K562 (cell line): ENCODE data around the gene CCDC124. TPM values are rescaled to one million over a fixed set of nuclear protein-coding genes. Genes with fewer than 3 reads are reported as not detected.

Source experiments
- CSDE1 ChIP-seq, 2 experiments: fragments of 450-650 bp; IDR thresholded peaks; 2 replicates each; pipeline ENCODE4 v1.6.1; 2016; ENCODE audit warnings: mild to moderate bottlenecking in 1 of 2
- HMG20B ChIP-seq: fragments of 250-450 bp; sonication (Bioruptor Pico); IDR thresholded peaks from 2 replicates; pipeline ENCODE4 v1.5.0; 2021; ENCODE audit warnings: mild to moderate bottlenecking
- MEIS2 ChIP-seq: fragments of 450-650 bp; IDR thresholded peaks from 2 replicates; pipeline ENCODE4 v1.6.1; 2014; ENCODE audit warnings: mild to moderate bottlenecking; ENCODE audit not compliant: partially characterized antibody
- NBN ChIP-seq: fragments of 450-650 bp; IDR thresholded peaks from 2 replicates; pipeline ENCODE4 v1.6.1; 2016; ENCODE audit warnings: low read depth, mild to moderate bottlenecking
- POLR2H ChIP-seq: IDR thresholded peaks from 2 replicates; pipeline ENCODE4 v1.6.1; 2016; ENCODE audit warnings: missing genetic modification characterization, low read depth, mild to moderate bottlenecking, control low read depth, missing compliant biosample characterization, moderate library complexity
- TFAP4 ChIP-seq: sonication (generic); formaldehyde crosslinking; IDR thresholded peaks from 2 replicates; pipeline ENCODE4 v1.8.0; 2022; ENCODE audit warnings: missing genetic modification reagents, mild to moderate bottlenecking, moderate library complexity, borderline replicate concordance
- ZBTB40 ChIP-seq, 2 experiments: fragments of 450-650 bp in 1 of 2; sonication (generic) in 1 of 2; formaldehyde crosslinking in 1 of 2; IDR thresholded peaks; 2 replicates each; pipeline versions ENCODE4 v1.7.1 to v1.9.0; 2016 to 2022; ENCODE audit warnings: inconsistent platforms in 1 of 2, mild to moderate bottlenecking in 1 of 2, missing genetic modification reagents in 1 of 2
- ZNF507 ChIP-seq: conservative IDR thresholded peaks from 2 replicates; pipeline ENCODE4 v1.6.1; 2017; ENCODE audit warnings: missing genetic modification characterization, missing compliant biosample characterization
- polyA plus RNA-seq, 8 experiments: library from polyadenylated mRNA; depleted of rRNA in 4 of 8; stranded (reverse) in 5 of 8; unstranded in 3 of 8; fragments of >200 nt; fragmentation: Nextera tagmentation in 2 of 8; fragmentation: Illumina TruSeq in 1 of 8; extraction: Ambion mirVana in 2 of 8; extraction: Trizol in 1 of 8; gene quantifications; 2 replicates each; pipeline versions ENCODE4 v1.2.1 to v1.2.3, GENCODE V29; 2011 to 2014; ENCODE audit warnings: inconsistent platforms in 1 of 8, missing spikeins in 1 of 8
- total RNA-seq, 7 experiments: library from RNA; depleted of rRNA in 6 of 7; stranded (reverse); fragments of >200 nt in 6 of 7; fragmentation: Illumina TruSeq in 2 of 7; extraction: Trizol in 2 of 7; gene quantifications; 2 replicates each; pipeline versions ENCODE4 v1.2.1 to v1.2.3, GENCODE V29; 2011 to 2021; ENCODE audit warnings: low replicate concordance in 1 of 7

CCDC124 gene
- total and polyA plus RNA-seq, 9 of the 15 experiments (the other 6 are each of a cell fraction or from before 2014, with no cell fraction given), result 5.8 to 234 (median 40.1) TPM

- TF ChIP-seq MEIS2 (peak; percentile 90), NBN (no peak), POLR2H (tag) (no peak), HMG20B (CRISPR knock-in tag) (no peak), ZNF507 (tag) (no peak), TFAP4 (CRISPR knock-in tag) (peak; percentile 49; the same call in 1 of the 2 replicates), CSDE1 (IDR thresholded peaks at IDR 0.05) (peak in 1 of 2 experiments; percentile 72; a peak in 1 of 4 replicates), ZBTB40 (IDR thresholded peaks at IDR 0.05) (no peak), ZBTB40 (CRISPR knock-in tag; IDR thresholded peaks at IDR 0.05) (no peak)
Observed at GRCh38 chr19:17947815-17948513, 15.1 kb downstream of the CCDC124 start (continued).
